ENCODE measurements around the gene NPAS3.

Gene NPAS3

DNA sequence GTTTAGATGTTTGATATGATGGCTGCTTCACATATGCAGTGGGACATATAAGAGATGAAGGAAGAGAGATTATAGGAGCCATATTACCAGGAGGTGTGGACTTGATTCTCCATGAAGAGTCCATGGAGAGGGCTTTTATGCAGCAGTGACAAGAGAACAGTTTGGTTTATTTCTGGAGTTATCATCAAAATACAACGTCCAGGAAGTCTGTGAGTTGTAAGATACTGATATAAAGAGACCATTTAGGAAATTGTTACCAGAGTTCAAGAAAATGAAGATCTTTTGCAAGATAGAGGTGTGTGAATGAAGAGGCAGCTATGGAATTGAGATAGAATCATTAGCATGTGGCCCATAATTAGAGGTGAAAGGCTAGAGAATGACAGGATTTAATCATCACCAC, 431.7 kb downstream of the NPAS3 start:
- no peak for DNase-seq (ENCODE audit: low spot score)

DNA sequence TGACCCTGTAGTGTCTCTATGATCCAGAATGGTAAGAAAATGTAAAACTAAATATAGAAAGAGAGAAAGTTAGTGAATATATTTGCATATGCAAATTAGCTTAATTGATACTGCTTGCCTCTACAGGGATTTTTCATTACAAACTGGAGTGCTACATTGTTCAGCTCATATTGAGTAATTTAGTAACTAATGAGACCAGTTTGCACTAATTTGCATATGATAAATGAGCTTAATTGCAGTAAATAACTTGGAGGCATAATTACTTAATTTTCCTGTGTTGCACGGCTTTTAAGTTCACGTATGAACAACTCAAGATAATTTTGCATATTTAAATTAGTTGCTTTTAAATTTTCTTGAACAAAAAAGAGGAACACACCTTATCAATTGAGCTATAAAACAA, 436.5 kb downstream of the NPAS3 start:
- no peak for DNase-seq (ENCODE audit: low spot score)

DNA sequence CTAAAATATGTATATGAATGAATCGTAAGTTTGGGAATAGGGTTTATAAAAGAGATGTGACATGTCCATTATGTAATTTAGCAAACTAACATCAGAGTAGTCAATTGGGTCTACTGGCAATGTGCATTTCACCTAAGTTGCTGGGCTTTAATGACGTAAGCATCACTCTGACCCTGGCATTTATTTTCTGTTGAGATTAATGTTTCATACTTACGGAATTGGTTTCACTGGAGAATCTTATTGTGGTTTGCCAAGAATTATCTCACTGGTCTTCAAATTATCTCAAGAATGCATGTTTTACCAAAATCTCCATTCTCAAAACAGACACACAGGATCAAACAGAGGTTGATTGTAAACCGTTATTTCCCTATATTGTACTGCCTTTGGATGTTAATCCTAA, 437.1 kb downstream of the NPAS3 start:
- no peak for DNase-seq (ENCODE audit: low spot score)

GRCh38 chr14:33376510-33376909, 437.8 kb downstream of the NPAS3 start:
- DNase-seq (ENCODE audit: low spot score): no peak

GRCh38 chr14:33377596-33378390, 439.1 kb downstream of the NPAS3 start:
- DNase-seq (ENCODE audit: low spot score): no peak

GRCh38 chr14:33381717-33382116, 443.0 kb downstream of the NPAS3 start:
- no peak for DNase-seq (ENCODE audit: low spot score)

GRCh38 chr14:33386140-33386539, 447.5 kb downstream of the NPAS3 start:
- DNase-seq (ENCODE audit: low spot score): no peak

DNA sequence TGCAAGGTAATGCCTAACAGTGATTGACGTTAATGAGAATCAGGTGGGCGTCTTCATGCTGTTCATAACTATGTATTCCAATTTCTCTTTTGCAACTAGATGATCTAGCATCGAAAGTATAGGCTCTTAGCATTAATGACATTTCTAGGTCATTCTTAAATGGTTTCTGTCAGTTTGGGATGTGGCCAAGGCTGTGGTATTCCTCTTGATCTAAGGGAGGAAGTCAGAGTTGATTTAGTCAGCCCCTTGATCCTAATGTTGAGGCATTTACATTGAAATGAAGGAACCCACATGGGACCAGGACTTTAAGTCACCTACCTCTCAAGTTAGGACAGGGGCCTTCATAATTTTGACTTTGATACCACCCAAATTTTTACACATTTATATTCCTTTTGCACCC, 448.1 kb downstream of the NPAS3 start:
- no peak for DNase-seq (ENCODE audit: low spot score)

DNA sequence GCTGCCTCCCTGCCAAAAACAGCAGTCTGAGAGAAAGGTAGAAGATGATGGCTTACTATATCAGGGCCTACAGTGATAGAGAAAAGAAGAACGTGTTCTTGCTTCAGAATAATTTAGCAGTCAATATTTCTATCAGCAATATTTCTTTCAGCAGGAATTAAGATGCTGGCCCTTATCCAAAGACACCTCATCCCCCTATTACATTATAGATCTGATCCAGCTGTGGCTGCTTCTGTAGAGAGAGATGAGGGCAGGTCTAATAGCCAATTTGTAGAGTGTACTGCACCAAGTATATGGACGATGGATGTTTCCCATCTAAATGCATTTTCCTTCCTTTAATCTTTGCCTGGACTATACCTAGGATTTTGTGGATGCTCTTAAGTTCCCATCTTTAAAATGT, 451.7 kb downstream of the NPAS3 start:
- DNase-seq (ENCODE audit: low spot score): no peak

GRCh38 chr14:33393231-33393894, 454.7 kb downstream of the NPAS3 start:
- DNase-seq (ENCODE audit: low spot score): peak; percentile 22

DNA sequence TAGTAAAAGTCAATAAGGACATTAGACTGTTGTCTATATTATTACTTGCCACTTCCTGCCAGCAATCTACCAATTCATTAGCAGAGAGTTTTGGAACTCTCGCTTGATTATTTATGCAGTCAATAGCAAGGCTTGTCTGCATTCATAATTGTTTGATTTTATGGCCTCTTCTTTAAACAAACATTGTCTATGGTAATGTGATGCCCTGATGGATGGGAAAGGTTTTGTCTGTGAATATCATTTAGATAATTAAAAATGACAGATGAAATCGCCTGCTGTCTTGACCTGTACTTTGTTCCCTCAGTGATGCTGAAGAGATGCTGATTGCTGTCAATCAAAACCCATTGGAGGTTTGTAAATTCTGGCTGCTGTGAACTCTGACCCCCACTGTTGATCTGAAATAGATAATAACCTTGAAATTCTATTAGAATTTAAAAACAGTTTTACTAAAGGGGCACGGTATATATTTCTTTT, 455.3 kb downstream of the NPAS3 start:
- DNase-seq (ENCODE audit: low spot score): no peak

GRCh38 chr14:33401311-33401710, 462.6 kb downstream of the NPAS3 start:
- no peak for DNase-seq (ENCODE audit: low spot score)

DNA sequence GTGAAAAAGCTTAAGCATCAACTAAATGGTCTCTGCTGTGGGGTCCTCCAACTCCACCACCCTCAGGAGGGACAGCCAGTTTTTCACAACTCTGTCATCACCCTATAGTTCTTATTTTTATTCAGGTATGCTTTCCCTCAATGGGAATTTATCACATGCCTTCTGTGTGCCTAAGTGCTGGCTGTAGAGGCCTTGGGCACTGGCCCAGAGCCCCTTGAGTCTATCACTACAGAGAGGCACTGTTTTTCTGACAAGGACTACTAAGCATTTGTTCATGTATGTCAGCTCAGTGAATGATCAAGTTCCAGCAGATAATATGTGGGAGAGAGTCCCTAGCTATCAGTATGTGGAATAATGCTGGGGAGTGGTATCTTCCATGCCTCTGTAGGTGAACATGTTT, 463.9 kb downstream of the NPAS3 start:
- DNase-seq (ENCODE audit: low spot score): no peak

DNA sequence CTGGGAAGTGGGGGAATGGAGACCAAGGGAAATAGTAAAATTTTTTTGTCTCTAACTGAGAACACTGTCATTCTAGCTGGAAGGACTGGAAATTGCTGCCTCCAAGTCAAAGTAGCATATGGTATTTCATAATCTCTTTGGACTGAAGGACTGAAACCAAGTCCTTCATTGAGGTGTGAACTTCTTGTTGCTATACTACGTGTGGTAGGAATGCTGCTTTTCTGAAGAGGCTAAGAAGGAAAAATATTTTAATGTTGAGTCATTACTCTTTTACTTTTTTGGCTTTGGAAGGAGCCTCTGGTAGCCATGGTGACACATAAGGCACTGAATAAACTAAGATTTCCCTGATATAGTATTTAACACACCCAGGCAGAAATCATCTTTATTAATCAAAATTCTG, 465.4 kb downstream of the NPAS3 start:
- no peak for DNase-seq (ENCODE audit: low spot score)

GRCh38 chr14:33404964-33405574, 466.4 kb downstream of the NPAS3 start:
- no peak for DNase-seq (ENCODE audit: low spot score)

DNA sequence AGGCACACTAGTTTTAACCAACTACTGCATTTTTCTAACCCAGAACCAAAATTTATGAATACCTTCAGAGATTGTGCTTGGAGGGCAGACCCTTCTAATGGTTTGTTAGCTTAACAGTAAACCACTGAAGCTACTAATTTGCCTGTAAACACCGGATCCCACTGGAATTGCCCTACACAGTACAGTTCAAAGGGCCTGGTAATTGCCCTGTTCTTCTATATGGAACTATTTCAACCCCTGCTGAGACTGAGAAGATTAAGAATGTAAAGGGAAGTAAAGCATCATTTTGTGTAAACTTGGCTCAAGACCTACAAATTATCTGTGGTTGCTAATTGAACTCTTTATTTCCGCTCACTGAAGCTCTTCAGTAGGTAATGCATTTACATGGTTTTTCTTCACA, 468.1 kb downstream of the NPAS3 start:
- no peak for DNase-seq (ENCODE audit: low spot score)

- DNase-seq (ENCODE audit: low spot score): no peak
Measured at GRCh38 chr14:33408291-33408690, 469.6 kb downstream of the NPAS3 start.

DNA sequence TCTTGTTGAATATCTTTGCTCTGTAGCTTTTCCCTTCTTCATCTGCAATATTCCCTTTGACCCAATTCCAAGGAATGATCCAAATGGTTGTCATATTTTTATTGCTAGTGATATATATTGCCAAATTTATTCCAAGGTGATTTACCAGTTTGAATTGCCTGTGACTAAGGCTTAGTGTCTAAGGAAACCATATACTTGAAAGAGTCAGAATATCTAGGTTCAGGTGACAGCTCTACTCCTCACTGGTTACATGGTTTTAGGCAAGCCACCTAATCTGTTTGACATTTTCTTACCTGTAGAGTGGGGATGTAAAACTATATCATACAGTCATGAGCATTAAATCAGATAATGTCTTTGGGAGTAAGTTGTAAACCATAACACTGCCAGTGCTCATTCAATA, 473.8 kb downstream of the NPAS3 start:
- DNase-seq (ENCODE audit: low spot score): no peak

DNA sequence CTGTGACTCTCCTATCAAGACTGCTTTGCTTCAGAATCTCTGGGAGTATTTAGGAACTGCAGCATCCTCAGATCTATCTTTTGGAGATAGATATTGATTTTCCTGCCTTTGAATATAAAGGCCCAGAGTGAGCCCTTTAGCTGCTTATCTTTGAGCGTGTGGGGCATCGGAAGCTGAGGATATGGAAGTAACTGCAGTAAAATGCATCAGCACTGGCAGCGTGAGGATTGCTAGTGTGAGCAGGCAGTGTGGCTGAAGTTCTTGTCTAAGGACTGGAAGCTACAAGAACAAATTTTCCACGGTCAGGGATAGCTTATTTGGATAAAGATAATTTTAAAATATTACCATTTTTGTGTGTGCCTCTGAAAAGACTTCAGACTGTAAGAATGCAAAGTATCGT, 474.7 kb downstream of the NPAS3 start:
- DNase-seq (ENCODE audit: low spot score): no peak

GRCh38 chr14:33414041-33414440, 475.4 kb downstream of the NPAS3 start:
- DNase-seq (ENCODE audit: low spot score): no peak

GRCh38 chr14:33420051-33420627, 481.5 kb downstream of the NPAS3 start:
- DNase-seq (ENCODE audit: low spot score): no peak

DNA sequence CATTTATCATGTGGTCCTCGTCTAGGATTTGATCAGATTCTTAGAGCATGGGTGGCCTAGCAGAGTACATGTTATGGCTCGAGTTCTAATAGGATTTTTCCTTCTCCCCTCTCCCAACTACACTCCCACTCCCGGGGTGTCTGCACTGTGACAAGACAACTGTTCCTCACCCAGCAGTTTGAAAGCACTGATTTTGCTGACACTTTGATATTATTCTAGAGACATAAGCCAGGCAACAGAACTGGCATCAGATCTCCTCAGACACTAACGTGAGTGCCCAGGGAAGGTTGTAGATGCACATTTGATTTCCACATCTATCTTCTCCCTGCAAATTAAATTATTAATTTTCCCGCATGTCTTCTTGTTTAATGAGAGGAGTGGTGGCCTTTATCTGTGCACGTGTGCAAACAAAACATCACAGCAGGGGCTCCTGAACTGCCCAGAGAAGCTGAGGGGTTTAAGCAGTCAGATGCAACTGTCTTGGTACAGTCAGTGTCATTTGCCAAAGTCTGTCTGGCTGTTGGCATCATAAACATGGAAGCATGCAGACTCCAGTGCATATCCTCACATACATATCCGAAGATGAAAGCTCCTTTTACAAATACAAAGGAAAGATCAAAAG, 491.8 kb downstream of the NPAS3 start:
- DNase-seq (ENCODE audit: low spot score): peak; percentile 4

Data from SK-N-DZ (cell line).